ENCODE data around the gene MRPL36. TPM values are rescaled to one million over a fixed set of nuclear protein-coding genes. Genes with fewer than 3 reads are reported as not detected.
"Not testable (repeated sequence)": the region's sequence is repeated elsewhere in the genome, so short reads cannot be mapped to it uniquely, and the experiment has no call there.

MRPL36 gene
- total RNA-seq, 1 experiment from 2014 or later = 79.9 TPM

- Histone ChIP-seq H3K4me1 (ENCODE audit: control insufficient read depth, insufficient read depth, low read length) (peaks cover 18% of the 10 kb centered on the region), H3K27ac (ENCODE audit: low read length) (peak overlapping the region; percentile 87), H3K4me3 (ENCODE audit: low read depth in 2 of 2, low read length in 2 of 2) (peak overlapping the region; percentile 99), H3K9me3 (ENCODE audit: control insufficient read depth, insufficient read depth, low read depth, low read length) (no peaks in the 10 kb centered on the region), H3K27me3 (ENCODE audit: control insufficient read depth, insufficient read depth, low read length) (no peaks in the 10 kb centered on the region), H3K36me3 (ENCODE audit: control insufficient read depth, insufficient read depth, low read length) (peaks cover 32% of the 10 kb centered on the region)
- in situ Hi-C loops (cut with HindIII; ENCODE audit: low pct_unique_long_range_greater_than_20kb, low sequenced_read_pairs) (no loop called here), intact Hi-C loops (cut with micrococcal nuclease; ENCODE audit: unreplicated experiment) (no loop called here)
- no peak for TF ChIP-seq CTCF (IDR thresholded peaks at IDR 0.05)
- no peak for TF ChIP-seq TCF7L2 (IDR thresholded peaks at IDR 0.05; ENCODE audit: low read depth, low read length)
- TF ChIP-seq SIN3A (IDR thresholded peaks at IDR 0.05; ENCODE audit: borderline replicate concordance, insufficient read depth, low read depth, low read length) = 0 out of 2 replicates have a peak, but pooled peaks have one; percentile 10
- TF ChIP-seq REST (IDR thresholded peaks at IDR 0.05; ENCODE audit: insufficient read depth in 1 of 2, low read depth in 2 of 2, low read length in 1 of 2) = no peak
- CTCF ChIA-PET = no interaction called here
- ATAC-seq = peak; percentile 2; the same call in 1 of the 2 replicates
- no TSS peak for BruUV-seq (replicated peaks)
- POLR2A ChIA-PET = no interaction called here
- no peak for DNase-seq (ENCODE audit: low read depth, low spot score)
Observed at GRCh38 chr5:1799110-1799601, 481 bp downstream of the MRPL36 start.

- H3K4me3 ChIP-seq (ENCODE audit: low read depth in 2 of 2, low read length in 2 of 2) = peak overlapping the region; percentile 99
- peak overlapping the region; percentile 87 for H3K27ac ChIP-seq (ENCODE audit: low read length)
- DNase-seq (ENCODE audit: low read depth, low spot score); POLR2A ChIA-PET; H3K27me3 ChIP-seq (ENCODE audit: control insufficient read depth, insufficient read depth, low read length); ATAC-seq; CTCF ChIA-PET; in situ Hi-C loops (cut with HindIII; ENCODE audit: low pct_unique_long_range_greater_than_20kb, low sequenced_read_pairs); BruUV-seq (replicated peaks); H3K9me3 ChIP-seq (ENCODE audit: control insufficient read depth, insufficient read depth, low read depth, low read length); intact Hi-C loops (cut with micrococcal nuclease; ENCODE audit: unreplicated experiment): not testable (repeated sequence)
- H3K4me1 ChIP-seq (ENCODE audit: control insufficient read depth, insufficient read depth, low read length) = peaks cover 22% of the 10 kb centered on the region
- H3K36me3 ChIP-seq (ENCODE audit: control insufficient read depth, insufficient read depth, low read length) = peaks cover 31% of the 10 kb centered on the region
Observed at GRCh38 chr5:1798589-1798988, 1.0 kb downstream of the MRPL36 start.

GRCh38 chr5:1797855-1798254 is 1.8 kb downstream of the MRPL36 start:
- in situ Hi-C loops (cut with HindIII; ENCODE audit: low pct_unique_long_range_greater_than_20kb, low sequenced_read_pairs) = no loop called here
- no TSS peak for BruUV-seq (replicated peaks)

More at GRCh38 chr5:1797855-1798254, 1.8 kb downstream of the MRPL36 start:
- DNase-seq (ENCODE audit: low read depth, low spot score) (no peak), ATAC-seq (no peak)
- Histone ChIP-seq H3K36me3 (ENCODE audit: control insufficient read depth, insufficient read depth, low read length) (peaks cover 24% of the 10 kb centered on the region), H3K4me1 (ENCODE audit: control insufficient read depth, insufficient read depth, low read length) (peaks cover 28% of the 10 kb centered on the region), H3K27ac (ENCODE audit: low read length) (no peak overlapping the region; the same call in 1 of the 2 replicates), H3K27me3 (ENCODE audit: control insufficient read depth, insufficient read depth, low read length) (no peaks in the 10 kb centered on the region), H3K4me3 (ENCODE audit: low read depth in 2 of 2, low read length in 2 of 2) (no peak overlapping the region), H3K9me3 (ENCODE audit: control insufficient read depth, insufficient read depth, low read depth, low read length) (no peaks in the 10 kb centered on the region)
- TF ChIP-seq REST (IDR thresholded peaks at IDR 0.05; ENCODE audit: insufficient read depth in 1 of 2, low read depth in 2 of 2, low read length in 1 of 2) = no peak
- no peak for TF ChIP-seq SIN3A (IDR thresholded peaks at IDR 0.05; ENCODE audit: borderline replicate concordance, insufficient read depth, low read depth, low read length)
- ChIA-PET CTCF (no interaction called here), POLR2A (no interaction called here)
- intact Hi-C loops (cut with micrococcal nuclease; ENCODE audit: unreplicated experiment) = no loop called here
